HepG2 (cell line): ENCODE measurements around the gene STUB1. TPM values are rescaled to one million over a fixed set of nuclear protein-coding genes. Genes with fewer than 3 reads are reported as not detected.

Source experiments
- AHR ChIP-seq: IDR thresholded peaks from 2 replicates; pipeline ENCODE4 v1.6.1; 2018; ENCODE audit warnings: missing genetic modification reagents, missing compliant biosample characterization
- AKAP8 ChIP-seq: sonication (generic); formaldehyde crosslinking; IDR thresholded peaks from 2 replicates; pipeline ENCODE4 v1.5.1; 2020; ENCODE audit warnings: mild to moderate bottlenecking, missing genetic modification reagents
- ATF7 ChIP-seq, 2 experiments: fragments of 450-650 bp in 1 of 2; sonication (generic) in 1 of 2; formaldehyde crosslinking in 1 of 2; IDR thresholded peaks; 2 replicates each; pipeline versions ENCODE4 v1.4.0 to v1.6.1; 2016 to 2020; ENCODE audit warnings: antibody characterized with exemption in 1 of 2, mild to moderate bottlenecking in 1 of 2, missing genetic modification reagents in 1 of 2
- ELF3 ChIP-seq: IDR thresholded peaks from 2 replicates; pipeline ENCODE4 v1.6.1; 2016; ENCODE audit warnings: missing genetic modification reagents, missing compliant biosample characterization
- GFI1 ChIP-seq: sonication (generic); formaldehyde crosslinking; IDR thresholded peaks from 2 replicates; pipeline ENCODE4 v1.5.0; 2020; ENCODE audit warnings: missing genetic modification reagents, mild to moderate bottlenecking, borderline replicate concordance
- HBP1 ChIP-seq: IDR thresholded peaks from 2 replicates; pipeline ENCODE4 v1.6.1; 2016; ENCODE audit warnings: low read depth, control low read depth
- IKZF4 ChIP-seq: sonication (generic); formaldehyde crosslinking; IDR thresholded peaks from 2 replicates; pipeline ENCODE4 v1.5.1; 2020; ENCODE audit warnings: borderline replicate concordance, mild to moderate bottlenecking, low read depth, missing genetic modification reagents; ENCODE audit errors: not compliant biosample characterization
- JUNB ChIP-seq: sonication (generic); formaldehyde crosslinking; IDR thresholded peaks from 2 replicates; pipeline ENCODE4 v1.8.0; 2022; ENCODE audit warnings: missing genetic modification reagents, mild to moderate bottlenecking, borderline replicate concordance
- KLF12 ChIP-seq: sonication (generic); formaldehyde crosslinking; IDR thresholded peaks from 2 replicates; pipeline ENCODE4 v1.4.0; 2020; ENCODE audit warnings: missing genetic modification reagents, borderline replicate concordance
- RFX1 ChIP-seq: fragments of 450-650 bp; IDR thresholded peaks from 2 replicates; pipeline ENCODE4 v1.6.1; 2017
- SP1 ChIP-seq, 2 experiments: fragments of 450-650 bp in 1 of 2; sonication (generic) in 1 of 2; formaldehyde crosslinking in 1 of 2; IDR thresholded peaks; 2 replicates each; pipeline versions ENCODE4 v1.4.0 to v1.6.1; 2016 to 2020; ENCODE audit warnings: missing genetic modification reagents in 1 of 2
- SRF ChIP-seq: IDR thresholded peaks from 2 replicates; pipeline ENCODE4 v1.6.1; 2011; ENCODE audit warnings: mild to moderate bottlenecking, low read depth, low read length, moderate library complexity
- TRAFD1 ChIP-seq: sonication (generic); formaldehyde crosslinking; IDR thresholded peaks from 2 replicates; pipeline ENCODE4 v1.5.1; 2020; ENCODE audit warnings: missing genetic modification reagents, mild to moderate bottlenecking, borderline replicate concordance
- ZBTB38 ChIP-seq: sonication (generic); formaldehyde crosslinking; IDR thresholded peaks from 2 replicates; pipeline ENCODE4 v1.5.1; 2020; ENCODE audit warnings: mild to moderate bottlenecking, missing genetic modification reagents
- ZC3H4 ChIP-seq: sonication (generic); formaldehyde crosslinking; IDR thresholded peaks from 2 replicates; pipeline ENCODE4 v1.4.0; 2020; ENCODE audit warnings: missing genetic modification reagents, borderline replicate concordance
- ZGPAT ChIP-seq: IDR thresholded peaks from 2 replicates; pipeline ENCODE4 v1.6.1; 2016; ENCODE audit warnings: mild to moderate bottlenecking
- ZIK1 ChIP-seq: sonication (generic); formaldehyde crosslinking; IDR thresholded peaks from 2 replicates; pipeline ENCODE4 v1.5.0; 2020; ENCODE audit warnings: mild to moderate bottlenecking, low read depth, missing genetic modification reagents, borderline replicate concordance
- ZNF350 ChIP-seq: sonication (generic); formaldehyde crosslinking; IDR thresholded peaks from 2 replicates; pipeline ENCODE4 v1.4.0; 2020; ENCODE audit warnings: mild to moderate bottlenecking, low read depth, missing genetic modification reagents, borderline replicate concordance
- ZNF484 ChIP-seq: sonication (generic); formaldehyde crosslinking; IDR thresholded peaks from 2 replicates; pipeline ENCODE4 v1.5.1; 2020; ENCODE audit warnings: mild to moderate bottlenecking, low read depth, missing genetic modification reagents, borderline replicate concordance
- ZNF546 ChIP-seq: sonication (generic); formaldehyde crosslinking; conservative IDR thresholded peaks from 2 replicates; pipeline ENCODE4 v1.8.1; 2023; ENCODE audit warnings: mild to moderate bottlenecking, missing genetic modification reagents
- ZNF572 ChIP-seq: sonication (generic); formaldehyde crosslinking; IDR thresholded peaks from 2 replicates; pipeline ENCODE4 v1.5.1; 2020; ENCODE audit warnings: mild to moderate bottlenecking, missing genetic modification reagents
- ZNF660 ChIP-seq: sonication (generic); formaldehyde crosslinking; IDR thresholded peaks from 2 replicates; pipeline ENCODE4 v1.5.1; 2020; ENCODE audit warnings: mild to moderate bottlenecking, low read depth, missing genetic modification reagents, borderline replicate concordance
- ZNF746 ChIP-seq: sonication (generic); formaldehyde crosslinking; IDR thresholded peaks from 2 replicates; pipeline ENCODE4 v1.8.0; 2022; ENCODE audit warnings: mild to moderate bottlenecking, missing genetic modification reagents
- ZNF749 ChIP-seq: sonication (generic); formaldehyde crosslinking; IDR thresholded peaks from 2 replicates; pipeline ENCODE4 v1.8.0; 2022; ENCODE audit warnings: mild to moderate bottlenecking, missing genetic modification reagents, moderate library complexity, borderline replicate concordance
- ZNF782 ChIP-seq: sonication (generic); formaldehyde crosslinking; IDR thresholded peaks from 2 replicates; pipeline ENCODE4 v1.4.0; 2020; ENCODE audit warnings: missing genetic modification reagents, mild to moderate bottlenecking, borderline replicate concordance
- polyA plus RNA-seq, 8 experiments: library from polyadenylated mRNA; depleted of rRNA in 3 of 8; stranded (reverse) in 7 of 8; unstranded in 1 of 8; fragments of >200 nt; fragmentation: Illumina TruSeq in 4 of 8; extraction: Trizol in 4 of 8; gene quantifications; 2 replicates each; pipeline versions ENCODE4 v1.2.1 to v1.2.3, GENCODE V29; 2011 to 2016; ENCODE audit warnings: low read depth in 4 of 8, missing spikeins in 1 of 8, mixed read lengths in 1 of 8; ENCODE audit not compliant: insufficient read depth in 1 of 8
- total RNA-seq, 5 experiments: library from RNA; depleted of rRNA; stranded (reverse); fragments of >200 nt; fragmentation: Illumina TruSeq; extraction: Trizol; gene quantifications; 2 replicates each; pipeline ENCODE4 v1.2.3, GENCODE V29; 2016; ENCODE audit warnings: low read depth in 1 of 5

STUB1 gene
- total and polyA plus RNA-seq, 2 of the 13 experiments (the other 11 are each of a cell fraction or from before 2014, with no cell fraction given), result 52.9 to 78.2 TPM

- TF ChIP-seq JUNB (CRISPR knock-in tag), result peak; percentile 17; the same call in 1 of the 2 replicates
- no peak for TF ChIP-seq TRAFD1 (CRISPR knock-in tag)
- TF ChIP-seq AKAP8 (CRISPR knock-in tag), result peak; percentile 52; the same call in 1 of the 2 replicates
- no peak for TF ChIP-seq ZC3H4 (CRISPR knock-in tag)
- peak; percentile 78 for TF ChIP-seq ZNF749 (CRISPR knock-in tag)
- TF ChIP-seq ZNF660 (CRISPR knock-in tag), result 0 out of 2 replicates have a peak, but pooled peaks have one; percentile 65
- no peak for TF ChIP-seq RFX1
- no peak for TF ChIP-seq ZNF746 (CRISPR knock-in tag)
- no peak for TF ChIP-seq SRF
- peak; percentile 59; the same call in 1 of the 2 replicates for TF ChIP-seq ZGPAT (CRISPR knock-in tag)
- TF ChIP-seq ZNF546 (CRISPR knock-in tag), result 0 out of 2 replicates have a peak, but pooled peaks have one; percentile 48
- peak; percentile 26; the same call in 1 of the 2 replicates for TF ChIP-seq ZNF782 (CRISPR knock-in tag)
- peak; percentile 64 for TF ChIP-seq ZNF350 (CRISPR knock-in tag)
- no peak for TF ChIP-seq KLF12 (CRISPR knock-in tag)
- TF ChIP-seq ZNF484 (CRISPR knock-in tag), result no peak
- no peak for TF ChIP-seq ZNF572
- peak; percentile 96; the same call in 1 of the 2 replicates for TF ChIP-seq AHR (CRISPR knock-in tag)
- no peak for TF ChIP-seq ATF7 (IDR thresholded peaks at IDR 0.05)
- no peak for TF ChIP-seq ATF7 (CRISPR knock-in tag; IDR thresholded peaks at IDR 0.05)
- TF ChIP-seq ELF3 (CRISPR knock-in tag), result peak; percentile 25; the same call in 1 of the 2 replicates
- TF ChIP-seq ZIK1, result 0 out of 2 replicates have a peak, but pooled peaks have one; percentile 76
- TF ChIP-seq IKZF4 (CRISPR knock-in tag), result peak; percentile 75
- TF ChIP-seq ZBTB38 (CRISPR knock-in tag), result peak; percentile 75
- TF ChIP-seq HBP1 (CRISPR knock-in tag), result no peak
- TF ChIP-seq SP1 (IDR thresholded peaks at IDR 0.05), result no peak
- 0 out of 2 replicates have a peak, but pooled peaks have one; percentile 37 for TF ChIP-seq SP1 (CRISPR knock-in tag; IDR thresholded peaks at IDR 0.05)
- no peak for TF ChIP-seq GFI1 (CRISPR knock-in tag)
These were observed 15.3 kb downstream of the STUB1 start (continued) for GRCh38 chr16:695355-696089.
